Lower leg skin (tissue), 3 donors: Measurements from ENCODE around the gene EEFSEC.

Source experiments
- POLR2A ChIP-seq, 2 donors: fragments of 450-650 bp; IDR thresholded peaks; one replicate each; pipeline ENCODE4 v1.6.1; 2016 to 2017; ENCODE audit warnings: antibody characterized with exemption in 2 of 2, mild to moderate bottlenecking in 1 of 2, moderate library complexity in 1 of 2
- TF ChIP-seq, protein P1 (sequence below), 3 donors: fragments of 450-650 bp; IDR thresholded peaks; one replicate each; pipeline ENCODE4 v1.5.1; 2016; ENCODE audit warnings: antibody characterized with exemption in 3 of 3, mild to moderate bottlenecking in 3 of 3, moderate library complexity in 2 of 3

DNA sequence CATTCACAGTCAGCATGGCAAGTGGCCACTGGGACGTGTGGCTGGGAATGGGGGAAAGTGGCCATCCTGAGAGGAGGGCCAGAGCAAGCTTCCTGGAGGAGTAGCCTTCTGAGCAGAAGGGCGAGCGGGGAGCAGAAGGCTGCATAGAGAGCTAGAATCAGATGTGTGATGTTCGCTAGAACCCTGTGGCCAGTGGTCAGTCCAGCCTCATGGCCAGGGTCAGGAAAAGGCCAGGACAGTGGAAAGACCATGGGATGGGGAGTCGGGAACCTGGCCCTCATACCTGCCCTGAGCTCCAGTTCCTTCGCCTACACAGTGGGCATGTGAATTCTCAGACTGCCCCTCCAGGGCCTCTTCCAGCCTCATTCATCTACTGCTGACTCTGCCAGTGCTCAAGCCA is 211.0 kb downstream of the EEFSEC start:
- TF ChIP-seq, protein P1, sequence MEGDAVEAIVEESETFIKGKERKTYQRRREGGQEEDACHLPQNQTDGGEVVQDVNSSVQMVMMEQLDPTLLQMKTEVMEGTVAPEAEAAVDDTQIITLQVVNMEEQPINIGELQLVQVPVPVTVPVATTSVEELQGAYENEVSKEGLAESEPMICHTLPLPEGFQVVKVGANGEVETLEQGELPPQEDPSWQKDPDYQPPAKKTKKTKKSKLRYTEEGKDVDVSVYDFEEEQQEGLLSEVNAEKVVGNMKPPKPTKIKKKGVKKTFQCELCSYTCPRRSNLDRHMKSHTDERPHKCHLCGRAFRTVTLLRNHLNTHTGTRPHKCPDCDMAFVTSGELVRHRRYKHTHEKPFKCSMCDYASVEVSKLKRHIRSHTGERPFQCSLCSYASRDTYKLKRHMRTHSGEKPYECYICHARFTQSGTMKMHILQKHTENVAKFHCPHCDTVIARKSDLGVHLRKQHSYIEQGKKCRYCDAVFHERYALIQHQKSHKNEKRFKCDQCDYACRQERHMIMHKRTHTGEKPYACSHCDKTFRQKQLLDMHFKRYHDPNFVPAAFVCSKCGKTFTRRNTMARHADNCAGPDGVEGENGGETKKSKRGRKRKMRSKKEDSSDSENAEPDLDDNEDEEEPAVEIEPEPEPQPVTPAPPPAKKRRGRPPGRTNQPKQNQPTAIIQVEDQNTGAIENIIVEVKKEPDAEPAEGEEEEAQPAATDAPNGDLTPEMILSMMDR (IDR thresholded peaks at IDR 0.05) = no peak
- no peak for TF ChIP-seq POLR2A (IDR thresholded peaks at IDR 0.05)
